ENCODE data around the gene CPLX3.
A peak's percentile ranks its signal among the peaks of the same experiment; 100 is the strongest.

Gene CPLX3

DNA sequence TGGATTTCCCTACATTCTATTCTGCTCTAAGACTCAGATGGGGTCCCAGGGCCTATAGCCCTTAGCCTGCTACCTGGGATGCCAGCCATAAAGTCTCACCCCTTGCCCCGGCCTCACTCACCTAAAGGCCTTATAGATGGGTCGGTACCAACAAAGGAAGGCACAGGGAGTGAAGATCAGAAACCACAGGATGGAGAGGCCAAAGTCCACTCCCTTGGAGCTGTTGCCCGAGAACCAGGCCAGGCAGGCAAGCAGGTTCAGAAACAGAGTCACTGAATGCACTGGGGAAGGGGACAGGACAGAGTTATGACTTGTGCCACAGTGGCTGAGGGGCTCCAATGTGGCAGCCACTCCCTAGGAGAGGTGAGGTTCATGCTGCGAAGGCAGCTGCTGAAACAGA lies 24.0 kb downstream of the CPLX3 start:
- DNase-seq = no peak

DNA sequence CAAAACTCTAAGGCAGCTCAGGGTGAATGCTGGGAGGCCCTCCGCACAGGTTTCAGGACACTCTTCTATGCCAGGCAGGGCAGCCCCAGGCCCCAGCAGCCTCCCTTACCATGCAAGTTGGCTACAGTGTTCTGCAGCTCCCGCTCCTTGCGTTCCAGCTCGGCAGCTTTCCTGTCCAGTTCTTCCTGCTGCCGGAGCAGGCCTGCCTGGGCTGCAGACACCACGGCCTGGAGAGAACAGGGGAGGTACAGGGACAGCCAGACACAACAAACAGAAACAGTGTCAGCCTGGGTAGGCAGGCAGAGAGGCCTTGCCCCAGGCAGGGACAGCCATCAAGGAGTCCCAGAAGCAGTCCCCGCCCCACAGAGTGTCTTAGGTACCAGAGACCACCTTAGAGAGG lies 25.5 kb downstream of the CPLX3 start:
- DNase-seq = no peak

DNA sequence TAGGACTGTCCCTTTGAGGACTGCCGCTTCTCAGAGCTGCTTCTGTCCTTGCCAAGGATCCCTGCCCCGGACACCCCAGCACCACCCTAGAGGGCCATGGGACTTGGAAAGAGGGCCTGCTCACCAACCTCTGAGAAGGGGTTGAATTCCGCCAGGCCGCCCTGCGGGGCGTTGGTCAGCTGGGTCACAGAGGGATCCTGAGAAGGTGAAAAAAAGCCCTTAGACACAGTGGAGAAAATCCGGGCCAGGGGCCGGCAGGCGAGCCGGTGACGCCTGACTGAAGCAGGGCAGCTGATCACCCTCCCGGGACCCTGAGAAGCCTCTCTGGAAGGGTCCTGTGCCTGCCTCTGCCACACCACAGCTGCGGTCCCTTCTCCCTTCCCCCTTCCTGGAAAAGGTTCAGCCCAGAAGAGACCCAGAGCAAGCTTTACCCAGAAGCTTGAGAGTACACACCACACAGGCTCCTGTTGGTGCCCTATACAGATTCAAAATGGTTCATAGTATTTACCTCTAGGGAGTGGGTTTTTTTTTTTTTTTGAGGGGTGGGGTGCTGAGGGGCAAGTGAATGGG lies 28.1 kb downstream of the CPLX3 start:
- DNase-seq = no peak

DNA sequence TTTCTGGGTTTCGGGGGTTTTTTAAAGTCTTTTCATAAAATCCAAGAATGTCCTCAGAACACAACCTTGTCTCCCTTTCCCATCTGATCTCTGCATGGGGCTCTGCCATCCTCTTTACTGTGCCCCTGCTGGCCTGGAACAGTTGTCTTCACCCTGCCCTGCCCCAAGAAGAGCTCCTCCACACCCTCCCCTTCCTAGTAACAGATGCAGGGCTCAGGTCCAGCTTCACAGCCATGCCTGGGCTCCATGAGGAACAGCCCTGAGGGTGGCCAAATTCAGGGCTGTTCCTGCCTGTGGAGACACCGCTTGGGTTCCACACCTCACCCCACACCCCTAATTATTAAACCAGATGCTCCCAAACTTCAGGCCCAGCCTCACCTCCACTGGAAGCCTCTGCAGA lies 29.4 kb downstream of the CPLX3 start:
- no peak for DNase-seq

DNA sequence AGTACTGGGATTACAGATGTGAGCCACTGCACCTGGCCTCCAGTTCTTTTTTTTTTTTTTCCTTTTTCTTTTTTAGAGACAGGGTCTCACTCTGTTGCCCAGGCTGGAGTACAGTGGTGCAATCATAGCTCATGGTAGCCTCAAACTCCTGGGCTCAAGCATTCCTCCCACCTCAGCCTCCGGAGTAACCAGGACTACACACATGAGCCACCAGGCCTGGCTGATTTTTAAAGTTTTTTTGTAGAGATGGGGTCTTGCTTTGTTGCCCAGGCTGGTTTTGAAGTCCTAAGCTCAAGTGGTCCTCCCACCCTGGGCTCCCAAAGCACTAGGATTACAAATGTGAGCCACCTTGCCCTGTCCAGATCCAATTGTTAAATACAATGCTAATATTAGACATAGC lies 30.1 kb downstream of the CPLX3 start:
- no peak for DNase-seq

DNA sequence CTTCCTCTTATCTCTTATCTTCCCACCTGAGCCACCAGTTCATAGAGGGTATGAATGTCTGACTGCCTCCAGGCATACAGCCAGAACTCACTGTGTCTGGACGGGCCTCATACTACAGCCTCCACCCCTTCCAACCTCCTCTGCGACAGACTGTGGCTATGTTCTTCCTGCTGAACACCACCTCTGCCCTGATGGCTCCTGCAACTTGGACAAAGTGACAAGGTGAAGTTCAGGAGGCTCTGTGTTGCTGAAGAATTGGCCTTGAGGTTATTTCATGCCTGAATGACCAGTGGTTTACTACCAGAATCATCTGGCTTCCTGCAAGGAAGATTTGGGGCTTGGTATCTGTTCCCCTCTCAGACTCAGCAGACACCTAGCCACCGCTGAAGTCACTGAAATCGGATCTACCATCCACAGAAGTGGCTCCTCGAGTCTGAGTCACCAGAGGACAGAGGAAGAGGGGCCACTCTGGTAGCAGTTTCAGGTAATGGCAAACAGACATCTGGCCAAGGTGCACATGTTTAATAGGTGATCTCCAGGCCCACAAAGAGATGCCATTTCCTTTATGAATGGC lies 30.7 kb downstream of the CPLX3 start:
- DNase-seq = no peak

DNA sequence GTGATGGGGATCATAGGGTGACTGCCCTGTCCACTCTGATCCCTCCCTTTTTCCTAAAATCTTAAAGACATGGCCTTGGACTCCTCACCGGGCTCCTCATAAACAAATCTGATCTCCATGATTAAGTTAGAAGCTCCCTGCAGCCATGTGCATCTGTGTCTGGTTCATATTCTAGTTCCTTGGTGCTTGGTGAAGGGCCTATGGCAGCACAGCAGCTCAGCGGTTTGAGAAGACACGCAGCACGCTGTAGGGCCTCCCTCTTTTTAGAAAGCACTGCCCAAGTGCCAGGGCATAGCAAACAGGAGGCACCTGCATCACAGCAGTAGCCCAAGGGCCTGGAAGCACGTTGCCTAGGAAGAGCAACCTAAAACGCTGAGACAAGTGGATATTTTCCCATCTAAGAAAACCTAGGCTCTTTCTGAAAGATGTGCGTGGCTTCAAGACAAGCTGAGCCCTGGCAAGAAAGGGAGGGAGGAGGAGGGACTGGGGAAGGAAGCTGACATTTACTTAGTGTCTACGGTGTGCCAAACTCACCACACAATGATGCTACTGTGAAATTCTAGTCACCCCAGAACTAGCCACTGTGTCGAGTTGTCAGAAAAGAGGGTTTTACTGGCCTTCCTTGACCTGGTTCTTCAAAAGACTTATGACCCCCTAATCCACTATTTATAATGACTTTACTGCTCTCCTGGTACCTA lies 31.4 kb downstream of the CPLX3 start:
- DNase-seq = no peak

DNA sequence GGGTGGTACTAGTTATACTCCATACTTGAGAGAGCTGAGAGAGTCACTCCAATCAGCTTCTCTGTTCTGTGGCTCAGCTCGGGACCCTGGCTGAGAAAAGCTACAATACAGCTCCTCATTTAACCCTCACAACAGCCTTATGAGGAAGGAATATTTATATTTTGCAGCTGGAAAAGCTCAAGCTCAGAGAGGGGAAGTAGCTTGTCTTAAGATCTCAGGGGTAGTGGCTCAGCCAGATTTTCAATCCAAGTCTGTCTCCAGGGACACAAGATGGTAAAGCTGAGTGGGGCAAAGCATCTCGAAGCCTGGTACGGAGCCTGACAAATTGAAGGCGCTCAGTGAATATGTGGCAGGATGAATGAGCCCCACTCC lies 31.9 kb downstream of the CPLX3 start:
- no peak for DNase-seq

DNA sequence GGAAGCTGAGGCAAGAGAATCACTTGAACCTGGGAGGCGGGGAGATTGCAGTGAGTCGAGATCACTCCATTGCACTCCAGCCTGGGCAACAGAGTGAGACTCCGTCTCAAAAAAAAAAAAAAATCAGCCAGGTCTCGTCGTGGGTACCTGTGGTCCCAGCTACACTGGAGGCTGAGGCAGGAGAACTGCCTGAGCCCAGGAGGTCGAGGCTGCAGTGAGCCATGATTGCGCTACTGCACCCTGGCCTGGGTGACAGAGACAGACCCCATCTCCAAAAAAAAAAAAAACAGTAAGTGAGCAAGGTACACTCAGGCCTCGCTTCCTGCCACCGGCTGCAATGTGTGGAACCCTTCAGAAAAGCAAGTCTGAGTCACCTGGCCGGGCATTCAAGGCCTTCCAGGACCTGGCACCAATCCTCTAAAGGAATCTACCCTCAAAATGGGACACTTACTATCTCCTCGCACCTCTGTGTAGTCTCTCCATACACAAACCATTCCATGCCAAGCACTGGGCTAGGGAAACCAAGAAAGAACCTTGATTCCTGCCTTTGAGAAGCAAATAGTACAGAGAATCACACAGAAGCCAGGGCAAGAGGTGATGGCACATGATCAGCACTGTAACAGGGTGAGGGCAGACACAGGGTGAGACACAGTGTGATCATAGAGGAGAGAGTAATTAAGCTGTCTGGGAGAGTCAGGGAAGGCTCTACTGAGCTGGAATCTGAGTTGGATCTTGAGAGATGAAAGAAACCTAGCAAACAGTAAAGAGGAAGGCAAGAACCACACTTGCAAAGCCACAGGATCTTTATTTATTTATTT lies 37.0 kb downstream of the CPLX3 start:
- no peak for DNase-seq

DNA sequence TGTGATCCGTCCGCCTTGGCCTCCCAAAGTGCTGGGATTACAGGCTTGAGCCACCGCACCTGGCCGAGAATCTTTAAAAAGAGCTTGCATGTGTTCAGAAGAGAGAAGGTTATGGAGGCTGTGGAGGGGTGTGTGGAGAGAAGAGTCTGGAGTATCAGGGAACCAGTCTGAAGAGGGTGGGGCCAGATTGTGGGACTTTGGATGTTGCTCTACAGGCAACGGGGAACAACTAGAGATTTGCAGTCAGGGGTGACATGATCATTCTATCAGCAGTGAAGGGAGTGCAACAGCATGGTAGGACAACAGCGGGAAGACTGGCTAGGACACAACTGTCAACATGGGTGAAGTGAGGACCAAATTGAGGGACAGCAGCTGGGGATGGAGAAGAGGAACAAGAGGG lies 37.9 kb downstream of the CPLX3 start:
- no peak for DNase-seq

DNA sequence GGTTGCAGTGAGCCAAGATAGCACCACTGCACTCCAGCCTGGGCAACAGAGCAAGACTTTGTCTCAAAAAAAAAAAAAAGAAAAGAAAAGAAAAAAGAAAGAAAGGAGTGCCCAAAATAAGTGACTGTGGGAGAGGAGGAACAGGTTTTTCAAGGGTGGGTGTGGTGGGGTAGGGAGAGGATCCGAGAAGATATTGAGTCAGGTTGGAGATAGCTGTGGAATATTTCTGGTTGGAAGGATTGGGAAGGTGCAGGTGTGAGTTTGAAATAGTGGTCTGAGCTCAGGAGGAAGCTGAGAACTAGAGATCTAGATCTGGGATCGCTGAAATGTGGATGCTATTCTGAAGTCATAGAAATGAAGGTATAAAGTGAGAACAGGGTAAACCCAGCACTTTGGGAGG lies 38.9 kb downstream of the CPLX3 start:
- DNase-seq = no peak

DNA sequence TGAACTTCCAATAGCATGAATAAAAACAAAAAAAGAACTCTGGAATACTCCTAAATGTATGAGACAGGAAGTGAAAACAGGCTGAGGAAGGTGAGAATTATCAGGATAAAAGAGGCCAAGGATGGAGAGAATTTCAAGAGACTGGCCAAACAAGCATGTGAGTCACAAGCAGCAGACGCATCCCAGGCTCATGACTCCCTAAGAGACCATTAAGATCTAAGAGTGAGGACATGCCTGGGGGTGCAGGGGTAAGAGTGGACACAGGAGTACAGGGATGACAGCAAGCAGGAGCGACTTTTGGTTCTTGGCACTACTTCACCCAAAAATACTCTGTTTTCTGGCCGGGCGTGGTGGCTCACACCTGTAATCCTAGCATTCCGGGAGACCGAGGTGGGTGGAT lies 39.7 kb downstream of the CPLX3 start:
- DNase-seq = no peak

DNA sequence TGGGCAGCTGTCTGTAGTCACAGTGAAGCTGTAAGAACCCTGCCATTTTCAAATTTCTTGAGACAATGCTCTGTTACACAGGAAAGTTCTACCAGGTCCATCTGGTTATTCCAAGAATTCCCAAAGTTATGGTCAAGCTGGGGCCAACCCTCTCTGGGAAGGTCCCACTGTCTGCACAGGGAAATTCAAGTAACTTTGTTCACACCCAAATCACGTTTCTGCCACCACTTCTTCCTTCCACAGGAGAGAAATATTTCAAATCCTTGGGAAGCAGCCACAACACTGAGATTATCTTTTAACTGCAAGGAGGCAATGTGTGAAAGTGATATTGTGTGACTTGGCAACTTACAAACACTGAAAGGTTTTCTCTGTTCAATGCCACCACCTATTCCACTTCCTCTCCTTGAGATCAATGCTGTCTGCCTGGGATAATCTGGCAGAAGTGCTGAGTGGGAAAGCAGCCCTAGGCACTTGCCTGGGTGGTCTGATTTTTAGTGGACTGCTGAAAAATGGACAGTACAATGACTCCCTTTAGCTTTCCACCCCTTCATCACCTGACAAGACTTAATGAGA lies 41.1 kb downstream of the CPLX3 start:
- DNase-seq = no peak

DNA sequence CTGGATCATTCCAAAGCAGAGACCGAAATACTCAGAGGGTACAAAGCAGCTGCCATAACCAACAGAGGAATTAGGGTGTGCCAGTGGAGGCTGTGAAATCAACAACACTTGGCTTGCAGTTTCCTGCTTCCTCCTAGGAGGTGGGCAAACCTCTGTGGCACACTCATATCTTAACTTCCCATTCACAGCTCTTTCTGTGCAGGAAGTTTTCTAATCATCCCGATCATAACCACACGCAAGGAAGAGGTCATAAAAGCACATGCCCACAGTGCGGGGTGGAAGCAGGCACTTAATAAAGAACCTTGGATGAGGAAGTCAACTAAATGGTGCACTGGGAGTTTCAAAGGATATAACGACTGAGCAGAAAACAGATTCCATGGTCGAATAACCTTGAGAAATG lies 41.6 kb downstream of the CPLX3 start:
- DNase-seq = no peak

DNA sequence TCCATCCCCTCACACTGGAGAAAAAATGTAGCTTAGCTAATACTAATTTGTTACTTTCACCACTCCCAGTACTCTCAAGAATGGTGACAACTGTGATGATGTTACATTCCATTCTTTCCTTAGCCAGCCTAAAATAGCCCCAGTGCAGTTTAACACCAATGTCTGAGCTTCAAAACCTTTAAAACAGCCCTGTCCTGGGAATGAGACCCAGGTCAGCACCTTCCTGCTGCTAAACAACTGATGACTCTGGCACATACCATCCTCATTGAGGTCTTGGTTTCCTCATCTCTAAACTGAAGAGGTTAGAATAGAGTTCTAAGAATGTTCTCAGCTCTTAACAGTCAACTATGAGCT lies 42.9 kb downstream of the CPLX3 start:
- no peak for DNase-seq

DNA sequence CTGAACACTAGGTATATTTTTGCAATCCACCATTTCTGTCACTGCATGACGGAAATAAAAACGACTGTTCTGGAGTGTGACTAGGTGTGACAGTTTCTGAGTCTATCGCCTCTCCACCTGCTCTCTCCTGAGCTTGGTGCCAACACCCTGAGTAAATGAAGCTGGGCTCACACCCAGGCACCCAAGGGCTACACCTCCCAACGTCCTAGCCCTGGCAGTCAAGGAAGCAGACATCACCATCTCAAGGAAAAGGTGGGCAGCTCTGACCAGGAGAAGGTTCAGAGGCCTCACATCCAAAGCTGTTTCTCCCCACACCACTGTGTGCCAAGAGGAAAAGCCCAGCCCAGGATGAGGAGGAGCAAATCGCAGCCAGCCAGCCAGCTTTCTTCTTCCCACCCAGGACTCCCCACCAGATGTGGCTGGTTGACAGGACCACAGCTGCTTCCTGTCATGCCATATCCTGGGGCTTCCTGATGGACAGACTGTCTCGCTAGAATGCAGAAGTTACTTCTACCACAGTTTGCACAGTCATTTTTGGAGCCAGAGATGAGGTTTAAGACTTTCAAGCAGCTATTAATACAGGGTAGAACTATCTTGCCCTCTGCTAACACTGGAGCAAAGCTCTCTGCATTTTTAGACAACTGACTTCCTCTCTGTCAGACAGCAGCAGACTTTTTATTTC lies 43.4 kb downstream of the CPLX3 start:
- no peak for DNase-seq

DNA sequence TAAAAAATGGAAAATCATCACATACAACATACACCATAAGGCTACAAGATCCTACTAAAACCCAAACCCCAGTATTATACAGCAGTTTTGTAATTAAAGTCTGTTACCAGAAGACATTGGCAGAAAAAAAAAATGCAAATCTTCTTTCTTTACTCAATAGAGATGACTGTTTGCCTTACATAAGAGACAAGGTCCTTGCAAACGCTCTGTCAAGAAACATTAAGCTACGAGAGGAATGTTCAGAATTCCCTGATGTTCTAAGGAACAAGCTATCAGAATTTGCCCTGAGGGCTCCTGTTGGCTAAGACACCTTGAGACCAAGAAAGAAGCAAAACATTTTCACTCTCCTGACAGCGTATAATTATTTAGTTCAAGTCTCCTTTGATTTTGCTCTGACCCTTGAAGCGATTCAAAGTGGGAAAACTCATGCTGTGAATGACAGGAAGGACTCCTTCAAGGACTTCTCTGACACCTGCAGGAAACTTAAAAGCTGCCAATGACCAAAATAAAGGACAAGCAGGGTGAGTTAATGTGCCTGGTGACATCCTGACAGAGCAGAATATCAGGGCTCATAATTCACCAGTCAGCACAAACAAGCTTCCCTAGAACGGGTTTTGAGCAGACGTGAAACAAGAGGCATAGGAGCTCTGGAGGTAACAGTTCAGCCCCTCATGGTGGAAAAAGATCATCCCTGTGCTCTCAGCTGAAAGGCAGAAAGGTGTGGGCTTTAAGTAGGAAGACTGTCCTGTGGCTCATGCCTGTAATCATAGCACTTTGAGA lies 44.2 kb downstream of the CPLX3 start:
- DNase-seq = no peak

DNA sequence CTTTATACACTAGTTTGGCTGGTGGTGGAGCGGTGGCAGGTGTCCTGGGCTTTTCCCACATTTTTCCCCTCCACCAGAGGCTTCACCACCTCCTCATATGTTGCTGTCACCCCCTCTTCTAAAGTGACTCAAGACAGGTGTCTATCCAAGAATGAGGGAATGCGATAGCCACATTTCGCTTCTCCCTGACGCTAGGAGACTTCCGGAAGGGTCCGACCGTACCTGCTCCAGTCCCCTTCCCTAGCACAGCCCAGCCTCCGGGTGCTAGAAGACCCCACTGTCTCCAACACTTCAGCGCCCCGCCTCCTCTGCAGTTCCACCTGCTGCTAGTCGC lies 46.2 kb downstream of the CPLX3 start:
- no peak for DNase-seq

DNA sequence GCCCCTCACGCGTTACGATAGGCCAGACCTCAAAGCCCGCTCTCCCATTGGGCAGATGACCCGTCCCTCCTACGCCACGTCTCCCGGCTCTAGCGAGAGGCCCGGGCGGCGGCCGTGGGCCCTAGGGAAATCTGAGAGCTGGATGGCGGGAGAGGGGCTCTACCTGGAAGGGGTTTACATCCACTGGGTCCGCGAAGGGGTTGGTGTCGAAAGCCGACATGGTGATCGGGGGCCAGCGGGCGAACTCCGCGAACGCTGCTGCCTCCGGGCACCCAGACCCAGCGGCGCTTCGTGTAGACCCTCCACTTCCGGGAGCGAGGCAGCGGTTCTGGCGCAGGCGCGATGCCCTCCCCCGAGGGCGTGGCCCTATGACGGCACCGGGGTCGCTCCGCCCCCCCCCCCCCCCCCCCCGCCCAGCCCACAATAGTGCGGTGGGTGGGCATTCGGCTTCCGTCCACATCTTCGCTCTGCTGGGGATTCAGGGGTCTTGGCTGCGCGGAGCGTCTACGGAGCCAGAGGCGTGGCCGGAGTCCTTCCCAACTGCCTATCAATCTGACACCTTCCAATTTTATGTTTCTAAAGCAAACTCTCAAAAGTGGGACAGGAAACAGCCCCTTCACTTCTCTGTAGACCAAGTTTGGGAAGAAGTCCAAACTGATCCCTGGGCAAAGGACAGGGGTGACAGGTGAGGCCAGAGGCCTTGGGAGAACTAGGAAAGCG lies 46.8 kb downstream of the CPLX3 start, which contains the start of gene SCAMP2:
Gene SCAMP2, minus strand, starts transcription at position 330 of the 720 bp plus-strand sequence. Its CDS starts 110 bp downstream, at position 220.
- DNase-seq = peak; percentile 85

DNA sequence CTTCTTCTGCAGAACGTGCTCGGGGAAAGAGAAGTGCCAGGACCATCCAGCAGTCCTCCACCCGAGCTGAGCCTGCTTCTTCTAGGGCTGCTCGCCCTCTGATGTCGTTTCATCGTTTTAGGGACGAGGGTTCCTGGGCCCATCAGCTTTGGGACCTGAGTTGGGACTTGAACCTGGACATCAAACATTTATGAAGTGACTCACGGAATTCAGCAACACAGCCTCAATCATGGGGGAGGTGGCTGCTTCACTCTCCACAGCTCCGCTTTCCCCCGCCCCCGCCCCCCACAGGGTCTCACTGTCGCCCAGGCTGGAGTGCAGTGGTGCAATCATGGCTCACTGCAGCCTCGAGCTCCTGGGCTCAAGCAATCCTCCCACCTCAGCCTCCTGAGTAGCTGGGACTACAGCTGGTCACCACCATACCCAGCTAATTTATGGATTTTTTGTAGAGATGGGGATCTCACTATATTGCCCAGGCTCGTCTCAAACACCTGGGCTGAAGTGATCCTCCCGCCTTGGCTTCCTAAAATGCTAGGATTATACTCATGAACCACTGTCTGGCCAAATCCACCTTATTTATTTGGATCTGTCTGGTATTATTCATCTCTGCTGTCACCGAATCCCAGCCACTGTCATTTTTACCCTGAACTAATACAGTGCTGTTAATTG lies 47.5 kb downstream of the CPLX3 start:
- no peak for DNase-seq

DNA sequence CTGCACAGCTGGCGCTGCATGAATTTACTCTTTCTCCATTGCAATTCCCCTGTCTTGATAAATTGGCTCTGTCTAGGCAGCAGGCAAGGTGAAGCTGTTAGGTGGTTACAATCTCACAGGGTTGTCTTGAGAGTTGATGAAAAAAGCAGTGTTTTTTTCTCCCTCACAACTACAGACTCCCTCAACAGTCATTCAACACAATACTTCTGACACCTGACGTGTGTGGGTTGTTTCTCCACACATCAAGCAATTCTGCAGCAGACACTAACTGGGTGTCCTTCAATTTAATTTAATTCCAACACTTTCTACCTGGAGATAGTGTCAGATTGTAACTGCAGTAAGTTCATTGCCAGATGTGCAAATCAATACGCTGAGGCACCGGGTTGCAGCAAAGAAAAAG lies 51.8 kb downstream of the CPLX3 start:
- no peak for DNase-seq
